Tibial nerve (tissue), 4 donors: ENCODE measurements around the gene TCF7.

Experiments used
- CTCF ChIP-seq, 5 experiments: fragments of 200-600 bp in 3 of 5; fragments of 450-650 bp in 2 of 5; sonication (generic) in 3 of 5; IDR thresholded peaks; one replicate each; pipeline ENCODE4 v1.5.1; 2016 to 2019; ENCODE audit warnings: antibody characterized with exemption in 5 of 5, mild to moderate bottlenecking in 3 of 5, moderate library complexity in 2 of 5
- EP300 ChIP-seq, 2 donors: sonication (generic); formaldehyde crosslinking; IDR thresholded peaks; one replicate each; pipeline ENCODE4 v1.6.1; 2017; ENCODE audit warnings: antibody characterized with exemption in 2 of 2, mild to moderate bottlenecking in 1 of 2
- POLR2A ChIP-seq, 2 donors: fragments of 450-650 bp; IDR thresholded peaks; one replicate each; pipeline ENCODE4 v1.6.1; 2017; ENCODE audit warnings: antibody characterized with exemption in 2 of 2, mild to moderate bottlenecking in 2 of 2, moderate library complexity in 2 of 2

GRCh38 chr5:134073404-134073803 is 41.1 kb upstream of the TCF7 start:
- no peak for TF ChIP-seq POLR2A (IDR thresholded peaks at IDR 0.05)
- TF ChIP-seq CTCF (IDR thresholded peaks at IDR 0.05) = no peak
- TF ChIP-seq EP300 (IDR thresholded peaks at IDR 0.05) = no peak
